Lung (tissue), 12 donors: Measurements from ENCODE around the gene SAT2. TPM values are rescaled to one million over a fixed set of nuclear protein-coding genes. Genes with fewer than 3 reads are reported as not detected.

Experiments used
- ATAC-seq: fragments of 200-7000 bp; cut with Tn5 transposase; one replicate; pipeline ENCODE4 v1.9.1; 2020; ENCODE audit warnings: moderate number of reproducible peaks; ENCODE audit not compliant: insufficient read depth, low FRiP score
- DNase-seq, 3 donors: peaks; one replicate each; pipeline ENCODE4 v3.0.0-alpha.2; 2013 to 2017
- H3K27ac ChIP-seq, 2 donors: one replicate each; pipeline ENCODE4 v1.5.1; 2013; ENCODE audit warnings: mild to moderate bottlenecking in 2 of 2, moderate library complexity in 2 of 2, control low read depth in 1 of 2, inconsistent platforms in 1 of 2, low read depth in 1 of 2, low read length in 1 of 2
- H3K27me3 ChIP-seq, 3 donors: one replicate each; pipeline ENCODE4 v1.5.1; 2013; ENCODE audit warnings: low read length in 2 of 3; ENCODE audit not compliant: control insufficient read depth in 3 of 3, insufficient read depth in 3 of 3
- H3K36me3 ChIP-seq, 4 donors: one replicate each; pipeline ENCODE4 v1.5.1; 2013; ENCODE audit warnings: low read length in 4 of 4, mild to moderate bottlenecking in 1 of 4, moderate library complexity in 1 of 4; ENCODE audit not compliant: control insufficient read depth in 4 of 4, insufficient read depth in 4 of 4
- H3K4me1 ChIP-seq, 5 donors: one replicate each; pipeline ENCODE4 v1.5.1; 2013; ENCODE audit warnings: low read length in 5 of 5, mild to moderate bottlenecking in 2 of 5, moderate library complexity in 1 of 5; ENCODE audit not compliant: control insufficient read depth in 5 of 5, insufficient read depth in 5 of 5
- H3K4me3 ChIP-seq: one replicate; pipeline ENCODE4 v1.5.1; 2013; ENCODE audit warnings: mild to moderate bottlenecking, control low read depth, moderate library complexity
- H3K9ac ChIP-seq, 2 donors: one replicate each; pipeline ENCODE4 v1.5.1; 2013; ENCODE audit warnings: low read length in 2 of 2, control low read depth in 1 of 2; ENCODE audit not compliant: insufficient read depth in 1 of 2
- H3K9me3 ChIP-seq, 4 donors: one replicate each; pipeline ENCODE4 v1.5.1; 2013; ENCODE audit warnings: low read length in 3 of 4, mild to moderate bottlenecking in 1 of 4, moderate library complexity in 1 of 4; ENCODE audit not compliant: control insufficient read depth in 4 of 4, insufficient read depth in 3 of 4
- CTCF ChIP-seq: IDR thresholded peaks from 2 replicates; pipeline ENCODE4 v1.5.1; 2012; ENCODE audit warnings: mild to moderate bottlenecking; ENCODE audit errors: control extremely low read depth, extremely low read depth
- WGBS, 2 donors: extraction: QIAGEN DNeasy Blood & Tissue Kit; methylation state at CpG; one replicate each; pipeline ENCODE4 v1.1.7; 2013; 5-methylcytosine and 5-hydroxymethylcytosine counted together
- polyA plus RNA-seq, 2 donors: library from polyadenylated mRNA; stranded (reverse); fragments of 200-250 nt; gene quantifications; one replicate each; pipeline ENCODE4 v1.2.1, GENCODE V29; 2013
- total RNA-seq, 2 donors: library from RNA; depleted of rRNA in 1 of 2; stranded (reverse); fragments of >200 nt in 1 of 2; gene quantifications; one replicate each; pipeline ENCODE4 v1.2.1, GENCODE V29; 2014 to 2021
- donor health status: control.
- donor health status: control.
- donor health status: Bipolar disorder and iron deficiency.
- donor health status: healthy.
- donor health status: DM: yes; HTN: yes; CAD: no.

SAT2 gene
- total and polyA plus RNA-seq, 4 donors: 50.7 to 168 (median 89.5) TPM

- TF ChIP-seq CTCF: no peak
- Histone ChIP-seq H3K36me3 (no peaks in the 10 kb centered on the region), H3K9ac (no peak overlapping the region), H3K4me1 (peaks cover 0 to 17% (median 0%) of the 10 kb centered on the region in 5 donors), H3K4me3 (no peak overlapping the region), H3K9me3 (no peaks in the 10 kb centered on the region), H3K27me3 (no peaks in the 10 kb centered on the region), H3K27ac (no peak overlapping the region)
- ATAC-seq (no peak), DNase-seq (no peak)
- 69 to 77% methylated on average over 11 of the region's 11 CpGs for WGBS, 2 donors
Measured at GRCh38 chr17:7631398-7632380, 4.1 kb upstream of the SAT2 start.

DNA sequence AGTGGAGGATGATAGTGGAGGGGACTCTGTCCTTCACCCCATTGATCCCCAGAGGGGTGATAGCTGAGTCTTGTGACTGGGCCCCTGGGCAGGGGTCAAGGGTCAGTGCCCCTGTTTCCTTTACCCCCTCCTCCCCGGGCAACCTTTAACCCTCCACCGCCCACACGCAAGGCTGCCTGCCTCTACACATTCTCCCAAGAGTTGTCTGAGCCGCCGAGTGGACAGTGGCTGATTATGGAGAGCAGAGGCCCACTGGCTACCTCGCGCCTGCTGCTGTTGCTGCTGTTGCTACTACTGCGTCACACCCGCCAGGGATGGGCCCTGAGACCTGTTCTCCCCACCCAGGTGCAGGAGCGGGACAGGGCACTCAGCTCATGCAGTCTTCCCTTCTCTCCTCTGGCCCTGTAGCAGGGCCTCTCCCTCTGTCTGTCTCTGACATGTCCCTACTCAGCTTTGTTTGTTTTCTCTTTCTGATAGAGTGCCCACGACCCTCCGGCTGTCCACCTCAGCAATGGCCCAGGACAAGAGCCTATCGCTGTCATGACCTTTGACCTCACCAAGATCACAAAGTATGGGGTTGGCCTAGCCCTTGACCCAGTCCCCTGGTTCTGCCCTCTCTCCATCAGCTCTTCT, 2.4 kb upstream of the SAT2 start, which contains the start of gene SHBG:
Gene SHBG, plus strand, starts transcription at position 197 of the 633 bp plus-strand sequence. Its CDS starts 38 bp downstream, at position 235.
- H3K27me3 ChIP-seq: no peaks in the 10 kb centered on the region
- ATAC-seq (no peak), DNase-seq (no peak)
- 77 to 84% methylated on average over 13 of the region's 13 CpGs for WGBS, 2 donors
- peaks cover 0 to 4% (median 2%) of the 10 kb centered on the region in 4 donors for H3K36me3 ChIP-seq
- H3K4me1 ChIP-seq: peaks cover 0 to 23% (median 0%) of the 10 kb centered on the region in 5 donors
- no peak within 1 kb of the TSS for H3K9ac ChIP-seq
- H3K9me3 ChIP-seq: no peaks in the 10 kb centered on the region
- TF ChIP-seq CTCF: no peak
- no peak within 1 kb of the TSS for H3K4me3 ChIP-seq
- H3K27ac ChIP-seq: no peak within 1 kb of the TSS

DNA sequence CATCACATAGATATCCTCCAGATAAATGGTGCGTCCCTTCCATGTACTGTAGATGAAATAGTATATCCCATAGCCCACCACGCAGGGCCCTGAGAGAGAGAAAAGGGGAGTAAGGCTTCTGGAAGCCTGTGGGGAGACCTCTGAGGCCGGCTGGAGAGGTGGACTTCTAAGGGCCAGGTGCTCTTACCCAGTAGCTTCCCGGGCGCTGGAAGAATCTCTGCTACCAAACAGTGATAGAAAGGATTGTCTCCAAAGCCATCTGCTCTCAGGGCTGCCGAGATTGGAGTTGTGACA, 718 bp downstream of the SAT2 start:
- peak overlapping the region; percentile 60 for H3K4me3 ChIP-seq
- no peak for TF ChIP-seq CTCF
- H3K4me1 ChIP-seq: peaks cover 0 to 23% (median 0%) of the 10 kb centered on the region in 5 donors
- peak overlapping the region; percentile 93 to 95 for H3K27ac ChIP-seq
- peaks cover 0 to 4% (median 2%) of the 10 kb centered on the region in 4 donors for H3K36me3 ChIP-seq
- peak overlapping the region; percentile 88 to 96 for H3K9ac ChIP-seq
- H3K27me3 ChIP-seq: no peaks in the 10 kb centered on the region
- ATAC-seq: no peak
- DNase-seq: no peak
- WGBS, 2 donors: 31 to 34% methylated on average over 6 of the region's 6 CpGs
- H3K9me3 ChIP-seq: no peaks in the 10 kb centered on the region
